BLaER1 treated with 17β-estradiol and CSF1 and Interleukin-3, amounts not matched to agents 10 nM and 100 nM (cell line): ENCODE data around the gene RANBP1.
A peak's percentile ranks its signal among the peaks of the same experiment; 100 is the strongest.

Source experiments
- H3K27ac ChIP-seq, 11 experiments: shearing (Covaris generic); formaldehyde crosslinking; 2 replicates each; pipeline ENCODE4 v1.8.1; 2022
- H3K27me3 ChIP-seq, 11 experiments: shearing (Covaris generic); formaldehyde crosslinking; 2 replicates each; pipeline ENCODE4 v1.8.1; 2022
- H3K36me3 ChIP-seq, 11 experiments: shearing (Covaris generic); formaldehyde crosslinking; 2 replicates each; pipeline ENCODE4 v1.8.1; 2022
- H3K4me1 ChIP-seq, 10 experiments: shearing (Covaris generic); formaldehyde crosslinking; 2 replicates each; pipeline ENCODE4 v1.8.1; 2022
- H3K4me2 ChIP-seq, 11 experiments: shearing (Covaris generic); formaldehyde crosslinking; 2 replicates each; pipeline ENCODE4 v1.8.1; 2022
- H3K4me3 ChIP-seq, 10 experiments: shearing (Covaris generic); formaldehyde crosslinking; 2 replicates each; pipeline ENCODE4 v1.8.1; 2022
- H3K9ac ChIP-seq, 11 experiments: shearing (Covaris generic); formaldehyde crosslinking; 2 replicates each; pipeline ENCODE4 v1.8.1; 2022
- H3K9me3 ChIP-seq, 11 experiments: shearing (Covaris generic); formaldehyde crosslinking; replicated peaks in 1 of 11; 2 replicates each; pipeline ENCODE4 v1.8.1; 2022
- H4K20me1 ChIP-seq, 11 experiments: shearing (Covaris generic); formaldehyde crosslinking; 2 replicates each; pipeline ENCODE4 v1.8.1; 2022
- Cebpa-rat ChIP-seq, 11 experiments: shearing (Covaris generic); IDR thresholded peaks; 2 replicates each; pipeline ENCODE4 v1.8.1; 2022

RANBP1 gene

GRCh38 chr22:20140521-20140964, 24.6 kb downstream of the RANBP1 start:
- peaks cover 29 to 57% (median 47%) of the 10 kb centered on the region in 10 experiments for H3K4me1 ChIP-seq
- no peak for TF ChIP-seq Cebpa-rat (IDR thresholded peaks at IDR 0.05)
- H3K4me3 ChIP-seq: no peak overlapping the region
- peaks cover 0 to 52% (median 24%) of the 10 kb centered on the region in 11 experiments; a peak in 18 of 22 replicates for H3K36me3 ChIP-seq
- no peaks in the 10 kb centered on the region for H3K27me3 ChIP-seq
- H4K20me1 ChIP-seq: peaks cover 42 to 100% (median 66%) of the 10 kb centered on the region in 11 experiments
- no peak overlapping the region for H3K27ac ChIP-seq
- peak overlapping the region in 3 of 11 experiments; percentile 30 to 53 (median 49); a peak in 2 of 22 replicates for H3K9ac ChIP-seq
- H3K9me3 ChIP-seq: no peaks in the 10 kb centered on the region
- H3K4me2 ChIP-seq: peak overlapping the region in 1 of 11 experiments; percentile 61; a peak in 1 of 22 replicates

DNA sequence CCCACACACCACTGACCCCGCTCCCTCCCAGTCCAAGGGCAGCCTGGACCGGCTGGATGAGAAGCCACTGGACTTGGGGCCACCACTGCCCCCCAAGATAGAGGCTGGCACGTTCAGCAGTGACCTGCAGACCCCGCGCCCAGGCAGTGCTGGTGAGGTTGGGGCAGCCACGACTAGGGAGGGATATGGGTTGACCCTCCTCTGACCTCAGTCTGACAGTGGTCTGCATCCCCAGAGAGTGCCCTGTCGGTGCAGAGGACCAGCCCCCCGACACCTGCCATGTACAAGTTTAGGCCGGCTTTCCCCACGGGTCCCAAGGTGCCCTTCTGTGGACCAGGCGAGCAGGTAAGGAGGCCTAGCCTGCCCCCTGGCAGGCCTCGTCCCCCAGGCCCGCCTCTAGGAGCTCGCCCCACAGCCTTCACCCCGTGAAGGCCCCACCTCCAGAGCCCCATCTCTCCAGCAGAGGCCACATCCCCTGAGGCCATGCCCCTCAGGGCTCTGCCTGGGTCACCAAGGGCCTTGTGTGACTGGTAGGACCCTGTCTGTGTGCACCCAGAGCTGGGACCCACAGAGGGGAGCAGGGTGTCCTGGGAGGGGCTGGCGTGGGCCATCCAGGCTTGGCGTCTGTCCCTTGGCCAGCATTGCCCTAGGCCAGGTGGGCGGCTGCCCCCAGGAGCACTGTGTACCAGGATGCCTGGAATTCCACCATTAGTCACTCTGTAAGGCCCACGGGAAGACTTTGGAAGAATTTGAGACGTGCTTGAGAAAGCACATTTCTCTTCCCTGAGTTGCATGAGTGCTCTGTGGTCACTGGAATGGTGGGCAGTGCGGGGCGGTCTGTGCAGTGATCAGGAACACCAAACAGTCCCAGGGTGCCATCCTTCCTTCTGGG, 25.5 kb downstream of the RANBP1 start:
- peaks cover 25 to 57% (median 44%) of the 10 kb centered on the region in 10 experiments for H3K4me1 ChIP-seq
- H3K9me3 ChIP-seq: no peaks in the 10 kb centered on the region
- H3K27ac ChIP-seq: 0 out of 22 replicates have a peak overlapping the region, but pooled peaks of 1 of the 11 experiments have one; percentile 15
- no peak overlapping the region for H3K4me3 ChIP-seq
- peak overlapping the region in 7 of 11 experiments; percentile 25 to 65 (median 55); a peak in 13 of 22 replicates for H3K4me2 ChIP-seq
- no peak for TF ChIP-seq Cebpa-rat (IDR thresholded peaks at IDR 0.05)
- peaks cover 34 to 100% (median 61%) of the 10 kb centered on the region in 11 experiments for H4K20me1 ChIP-seq
- no peaks in the 10 kb centered on the region for H3K27me3 ChIP-seq
- H3K36me3 ChIP-seq: peaks cover 0 to 55% (median 24%) of the 10 kb centered on the region in 11 experiments; a peak in 18 of 22 replicates
- H3K9ac ChIP-seq: peak overlapping the region in 7 of 11 experiments; percentile 30 to 63 (median 49); a peak in 9 of 22 replicates

GRCh38 chr22:20142711-20143621, 27.1 kb downstream of the RANBP1 start:
- 0 out of 22 replicates have a peak overlapping the region, but pooled peaks of 2 of the 11 experiments have one; percentile 63 to 65 for H3K4me2 ChIP-seq
- no peak overlapping the region for H3K27ac ChIP-seq
- H3K36me3 ChIP-seq: peaks cover 0 to 55% (median 24%) of the 10 kb centered on the region in 11 experiments; a peak in 18 of 22 replicates
- no peak overlapping the region for H3K4me3 ChIP-seq
- no peaks in the 10 kb centered on the region for H3K27me3 ChIP-seq
- peaks cover 25 to 57% (median 44%) of the 10 kb centered on the region in 10 experiments for H3K4me1 ChIP-seq
- no peak for TF ChIP-seq Cebpa-rat (IDR thresholded peaks at IDR 0.05)
- H3K9ac ChIP-seq: no peak overlapping the region
- H4K20me1 ChIP-seq: peaks cover 27 to 100% (median 54%) of the 10 kb centered on the region in 11 experiments; a peak in 21 of 22 replicates
- no peaks in the 10 kb centered on the region for H3K9me3 ChIP-seq

GRCh38 chr22:20143883-20144665, 28.2 kb downstream of the RANBP1 start:
- Histone ChIP-seq H3K36me3 (peaks cover 0 to 52% (median 24%) of the 10 kb centered on the region in 11 experiments; a peak in 18 of 22 replicates), H3K4me2 (no peak overlapping the region), H3K27me3 (no peaks in the 10 kb centered on the region), H3K9me3 (no peaks in the 10 kb centered on the region), H3K4me1 (peaks cover 24 to 62% (median 49%) of the 10 kb centered on the region in 10 experiments), H3K27ac (no peak overlapping the region), H3K4me3 (no peak overlapping the region), H3K9ac (0 out of 22 replicates have a peak overlapping the region, but pooled peaks of 2 of the 11 experiments have one; percentile 9 to 18), H4K20me1 (peaks cover 19 to 97% (median 48%) of the 10 kb centered on the region in 11 experiments; a peak in 20 of 22 replicates)
- no peak for TF ChIP-seq Cebpa-rat (IDR thresholded peaks at IDR 0.05)

- Histone ChIP-seq H3K36me3 (peaks cover 0 to 40% (median 18%) of the 10 kb centered on the region in 11 experiments; a peak in 15 of 22 replicates), H3K4me1 (peaks cover 32 to 71% (median 59%) of the 10 kb centered on the region in 10 experiments)
These were observed 29.4 kb downstream of the RANBP1 start for GRCh38 chr22:20145206-20145831.

DNA sequence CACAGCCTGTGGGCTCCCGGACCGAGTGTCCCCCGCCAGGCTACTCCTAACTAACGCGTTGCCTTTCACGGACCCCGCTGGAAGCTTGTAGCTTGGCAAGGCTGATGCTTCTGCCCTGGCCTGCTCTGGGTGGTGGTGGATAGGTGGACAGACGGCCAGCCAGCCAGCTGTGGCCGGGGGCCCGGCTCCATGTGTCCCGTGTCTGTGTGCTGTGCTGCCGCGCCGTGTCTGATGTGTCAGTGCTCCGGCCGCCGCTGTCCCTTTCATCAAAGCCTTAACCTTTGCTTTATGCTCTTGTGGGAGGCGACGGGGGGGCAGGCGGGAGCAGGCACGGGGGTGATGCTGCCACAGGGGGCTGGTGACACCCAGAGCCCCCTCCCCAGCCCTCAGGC, 29.9 kb downstream of the RANBP1 start:
- no peaks in the 10 kb centered on the region for H3K27me3 ChIP-seq
- H3K4me3 ChIP-seq: no peak overlapping the region
- H3K9me3 ChIP-seq: no peaks in the 10 kb centered on the region
- peaks cover 32 to 71% (median 61%) of the 10 kb centered on the region in 10 experiments for H3K4me1 ChIP-seq
- peak overlapping the region in 6 of 11 experiments; percentile 85 to 98 (median 92); a peak in 6 of 22 replicates for H3K4me2 ChIP-seq
- peaks cover 0 to 35% (median 15%) of the 10 kb centered on the region in 11 experiments; a peak in 13 of 22 replicates for H3K36me3 ChIP-seq
- peaks cover 18 to 79% (median 32%) of the 10 kb centered on the region in 11 experiments; a peak in 20 of 22 replicates for H4K20me1 ChIP-seq
- TF ChIP-seq Cebpa-rat (IDR thresholded peaks at IDR 0.05): no peak
- H3K27ac ChIP-seq: no peak overlapping the region
- H3K9ac ChIP-seq: no peak overlapping the region

More at GRCh38 chr22:20145206-20145831, 29.4 kb downstream of the RANBP1 start:
- peaks cover 19 to 84% (median 37%) of the 10 kb centered on the region in 11 experiments; a peak in 20 of 22 replicates for H4K20me1 ChIP-seq
- no peak for TF ChIP-seq Cebpa-rat (IDR thresholded peaks at IDR 0.05)
- H3K27me3 ChIP-seq: no peaks in the 10 kb centered on the region
- no peak overlapping the region for H3K9ac ChIP-seq
- no peak overlapping the region for H3K4me3 ChIP-seq
- H3K27ac ChIP-seq: no peak overlapping the region
- H3K9me3 ChIP-seq: no peaks in the 10 kb centered on the region
- H3K4me2 ChIP-seq: 0 out of 22 replicates have a peak overlapping the region, but pooled peaks of 1 of the 11 experiments have one; percentile 98

DNA sequence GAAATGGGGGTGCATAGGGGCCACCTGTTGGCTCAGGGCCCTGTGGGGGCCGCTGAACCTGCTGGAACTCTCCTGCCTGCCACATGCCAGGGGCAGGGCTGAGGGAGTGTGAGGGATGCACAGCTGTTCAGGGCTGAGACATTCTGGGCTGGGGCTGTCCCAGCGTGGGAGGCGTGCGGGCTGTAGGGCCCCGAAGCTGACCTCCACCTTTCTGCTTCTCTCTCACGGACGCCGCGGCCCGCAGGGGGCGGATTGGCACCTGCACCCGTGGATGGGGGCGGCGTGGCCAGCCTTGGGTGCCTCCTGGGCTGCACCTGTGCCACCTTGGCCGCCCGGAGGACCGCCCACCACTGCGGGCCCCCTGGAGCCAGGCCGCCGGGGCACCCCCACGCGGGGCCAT, 30.9 kb downstream of the RANBP1 start:
- Histone ChIP-seq H3K27ac (peak overlapping the region in 8 of 11 experiments; percentile 20 to 64 (median 48); a peak in 14 of 22 replicates), H3K9ac (peak overlapping the region; percentile 18 to 70 (median 54); a peak in 17 of 22 replicates), H3K4me3 (peak overlapping the region in 6 of 10 experiments; percentile 1 to 40 (median 22); a peak in 6 of 20 replicates), H4K20me1 (peaks cover 9 to 70% (median 29%) of the 10 kb centered on the region in 11 experiments; a peak in 19 of 22 replicates), H3K9me3 (no peaks in the 10 kb centered on the region), H3K27me3 (no peaks in the 10 kb centered on the region), H3K36me3 (peaks cover 0 to 35% (median 12%) of the 10 kb centered on the region in 11 experiments; a peak in 11 of 22 replicates), H3K4me1 (peaks cover 32 to 71% (median 60%) of the 10 kb centered on the region in 10 experiments), H3K4me2 (peak overlapping the region; percentile 85 to 98 (median 91))
- no peak for TF ChIP-seq Cebpa-rat (IDR thresholded peaks at IDR 0.05)
